K562 treated with DMSO at 1 percent for 24 hours (cell line): ENCODE data around the gene NPIPB8. TPM values are rescaled to one million over a fixed set of nuclear protein-coding genes. Genes with fewer than 3 reads are reported as not detected.

ENCODE experiments used
- total RNA-seq: library from RNA; unstranded; fragments of 300-600 nt; gene quantifications from 2 replicates; pipeline ENCODE4 v1.2.3, GENCODE V29; 2022; ENCODE audit warnings: low read depth; ENCODE audit not compliant: insufficient read depth

The NPIPB8 gene
- not detected in 2 replicates for total RNA-seq

DNA sequence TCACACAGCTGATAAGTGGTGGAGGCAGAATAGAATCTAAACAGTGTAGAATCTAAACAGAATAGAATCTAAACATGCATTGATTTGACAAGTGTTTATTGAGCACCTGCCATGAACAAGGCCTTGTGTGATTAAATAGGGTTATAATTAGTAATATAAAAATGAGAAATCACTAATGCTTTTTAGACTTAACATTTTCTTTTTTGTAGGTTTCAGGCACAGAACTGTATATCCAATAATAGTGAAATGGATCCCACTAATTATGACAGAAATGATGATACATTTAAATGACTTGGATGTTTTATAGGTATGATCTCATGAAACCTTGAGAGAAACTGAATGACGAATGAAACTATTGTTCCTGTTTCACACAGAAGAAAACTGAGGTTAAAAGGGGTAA is at the start of gene NPIPB8:
Gene NPIPB8 (plus strand): TSS at position 301 of the 400 bp plus-strand sequence. CDS start 296 bp downstream, outside the sequence.

DNA sequence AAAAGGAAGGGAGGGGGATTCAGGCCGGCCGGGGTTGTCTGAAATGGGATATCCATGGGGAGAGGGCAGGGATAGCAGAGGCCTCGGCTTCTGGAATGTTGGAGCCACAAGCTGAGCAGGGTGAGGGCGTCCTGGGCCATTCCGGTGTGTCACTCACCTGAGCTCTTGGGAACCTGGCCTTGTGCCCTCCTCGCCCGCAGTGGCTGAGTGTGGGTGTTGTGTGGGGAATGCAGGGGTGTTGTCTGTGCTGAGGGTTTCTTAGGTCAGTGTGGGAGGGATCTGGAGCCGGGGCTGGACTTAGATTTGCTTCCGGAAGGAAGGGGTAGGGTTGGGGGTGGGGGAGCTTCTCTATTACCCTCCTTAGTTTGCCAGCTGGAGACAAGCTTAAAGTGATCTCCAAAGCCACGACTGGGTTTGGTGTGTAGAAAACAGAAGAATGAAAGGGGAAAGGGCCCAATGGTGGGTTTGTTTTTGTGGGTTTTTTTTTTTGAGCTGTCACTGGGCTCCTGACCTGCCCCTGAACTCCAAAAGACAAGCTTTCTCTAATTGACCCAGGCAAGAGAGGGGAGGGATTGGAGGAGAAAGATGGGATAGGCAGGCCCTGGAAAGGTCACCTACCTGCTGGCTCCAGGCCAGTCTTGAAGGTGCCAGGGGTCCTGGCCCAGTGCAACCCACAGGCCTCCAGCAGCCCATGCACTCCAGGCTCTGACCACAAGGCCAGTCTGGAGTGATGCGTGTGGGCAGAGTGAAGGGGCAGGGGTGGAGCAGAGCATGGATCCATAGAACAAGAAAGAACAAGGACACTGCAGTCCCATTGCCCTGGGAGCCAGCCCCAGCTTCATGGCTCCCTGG is 40.8 kb upstream of the NPIPB8 start, which contains the start of gene SULT1A2:
Gene SULT1A2 (minus strand): TSS at position 211 of the 852 bp plus-strand sequence. CDS start 1,120 bp downstream, outside the sequence.

DNA sequence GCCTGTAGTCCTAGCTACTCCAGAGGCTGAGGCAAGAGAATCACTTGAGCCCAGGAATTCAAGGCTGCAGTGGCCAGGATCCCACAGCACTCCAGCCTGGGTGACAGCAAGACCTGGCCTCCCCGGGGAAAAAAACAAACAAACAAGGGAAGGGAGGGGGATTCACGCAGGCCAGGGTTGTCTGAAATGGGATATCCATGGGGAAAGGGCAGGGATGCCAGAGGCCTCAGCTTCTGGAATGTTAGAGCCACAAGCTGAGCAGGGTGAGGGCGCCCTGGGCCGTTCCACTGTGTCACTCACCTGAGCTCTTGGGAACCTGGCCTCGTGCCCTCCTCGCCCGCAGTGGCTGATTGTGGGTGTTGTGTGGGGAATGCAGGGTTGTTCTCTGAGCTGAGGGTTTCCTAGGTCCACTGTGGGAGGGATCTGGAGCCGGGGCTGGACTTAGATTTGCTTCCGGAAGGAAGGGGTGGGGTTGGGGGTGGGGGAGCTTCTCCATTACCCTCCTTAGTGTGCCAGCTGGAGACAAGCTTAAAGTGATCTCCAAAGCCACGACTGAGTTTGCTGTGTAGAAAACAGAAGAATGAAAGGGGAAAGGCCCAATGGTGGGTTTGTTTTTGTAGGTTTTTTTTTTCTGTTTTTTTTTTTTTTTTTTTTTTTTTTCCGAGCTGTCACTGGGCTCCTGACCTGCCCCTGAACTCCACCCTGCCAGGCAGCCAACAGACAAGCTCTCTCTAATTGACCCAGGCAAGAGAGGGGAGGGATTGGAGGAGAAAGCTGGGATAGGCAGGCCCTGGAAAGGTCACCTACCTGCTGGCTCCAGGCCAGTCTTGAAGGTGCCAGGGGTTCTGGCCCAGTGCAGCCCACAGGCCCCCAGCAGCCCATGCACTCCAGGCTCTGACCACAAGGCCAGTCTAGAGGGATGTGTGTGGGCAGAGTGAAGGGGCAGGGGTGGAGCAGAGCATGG is 28.0 kb upstream of the NPIPB8 start, which contains the start of gene SULT1A1:
Gene SULT1A1 (minus strand): TSS at position 414 of the 964 bp plus-strand sequence. CDS start 1,189 bp downstream, outside the sequence.

Other genes with a start within 250 kb of the NPIPB8 start
- gene EIF3CL, start 234.2 kb upstream of the NPIPB8 start, total RNA-seq, result 157 and 160 TPM in 2 replicates
- gene NPIPB7, start 165.7 kb upstream of the NPIPB8 start, total RNA-seq, result not detected in 2 replicates
- gene CLN3, start 146.0 kb upstream of the NPIPB8 start, total RNA-seq, result 35.5 and 35.7 TPM in 2 replicates
- 4.1 and 4.6 TPM in 2 replicates for gene APOBR, start 143.4 kb upstream of the NPIPB8 start, total RNA-seq
- gene IL27, start 131.2 kb upstream of the NPIPB8 start, total RNA-seq, result not detected in 2 replicates
- gene NUPR1, start 99.1 kb upstream of the NPIPB8 start, total RNA-seq, result 105 and 107 TPM in 2 replicates
- 32.3 and 36.2 TPM in 2 replicates for gene SGF29, start 84.1 kb upstream of the NPIPB8 start, total RNA-seq
- gene SULT1A2, start 41.0 kb upstream of the NPIPB8 start, total RNA-seq, result 6.9 and 9.0 TPM in 2 replicates
- gene SULT1A1, start 28.0 kb upstream of the NPIPB8 start, total RNA-seq, result 72.4 and 86.3 TPM in 2 replicates
- 271 and 279 TPM in 2 replicates for gene EIF3C, start 73.4 kb downstream of the NPIPB8 start, total RNA-seq
- 0.22 TPM in 1 of 2 replicates, not detected in the other for gene NPIPB9, start 113.7 kb downstream of the NPIPB8 start, total RNA-seq
- gene ATXN2L, start 184.9 kb downstream of the NPIPB8 start, total RNA-seq, result 275 and 280 TPM in 2 replicates
- gene TUFM, start 208.3 kb downstream of the NPIPB8 start, total RNA-seq, result 261 and 292 TPM in 2 replicates
- gene SH2B1, start 225.8 kb downstream of the NPIPB8 start, total RNA-seq, result 56.6 and 57.2 TPM in 2 replicates
- 4.1 and 5.6 TPM in 2 replicates for gene ATP2A1, start 240.4 kb downstream of the NPIPB8 start, total RNA-seq